GM21529 (cell line): ENCODE data around the gene CDS2.

Experiments used
- ATAC-seq: cut with Tn5 transposase; IDR thresholded peaks from one replicate; pipeline ENCODE4 v1.9.1; 2021; ENCODE audit not compliant: unreplicated experiment

CDS2 gene

DNA sequence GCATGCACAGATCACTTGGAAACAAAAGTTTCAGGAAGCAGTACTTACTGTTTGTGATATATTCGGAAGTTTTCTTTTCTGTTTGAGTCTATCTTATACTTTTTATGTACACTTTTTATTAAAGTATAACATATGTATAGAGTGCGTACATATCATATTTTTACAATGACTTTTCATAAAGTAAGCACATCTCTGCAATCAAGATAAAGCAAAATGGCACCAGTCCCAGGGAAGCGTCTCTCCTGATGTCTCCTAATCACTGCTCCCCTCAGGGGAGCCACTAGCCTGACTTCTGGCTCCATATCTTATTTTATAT lies 26.3 kb downstream of the CDS2 start:
- ATAC-seq = no peak

DNA sequence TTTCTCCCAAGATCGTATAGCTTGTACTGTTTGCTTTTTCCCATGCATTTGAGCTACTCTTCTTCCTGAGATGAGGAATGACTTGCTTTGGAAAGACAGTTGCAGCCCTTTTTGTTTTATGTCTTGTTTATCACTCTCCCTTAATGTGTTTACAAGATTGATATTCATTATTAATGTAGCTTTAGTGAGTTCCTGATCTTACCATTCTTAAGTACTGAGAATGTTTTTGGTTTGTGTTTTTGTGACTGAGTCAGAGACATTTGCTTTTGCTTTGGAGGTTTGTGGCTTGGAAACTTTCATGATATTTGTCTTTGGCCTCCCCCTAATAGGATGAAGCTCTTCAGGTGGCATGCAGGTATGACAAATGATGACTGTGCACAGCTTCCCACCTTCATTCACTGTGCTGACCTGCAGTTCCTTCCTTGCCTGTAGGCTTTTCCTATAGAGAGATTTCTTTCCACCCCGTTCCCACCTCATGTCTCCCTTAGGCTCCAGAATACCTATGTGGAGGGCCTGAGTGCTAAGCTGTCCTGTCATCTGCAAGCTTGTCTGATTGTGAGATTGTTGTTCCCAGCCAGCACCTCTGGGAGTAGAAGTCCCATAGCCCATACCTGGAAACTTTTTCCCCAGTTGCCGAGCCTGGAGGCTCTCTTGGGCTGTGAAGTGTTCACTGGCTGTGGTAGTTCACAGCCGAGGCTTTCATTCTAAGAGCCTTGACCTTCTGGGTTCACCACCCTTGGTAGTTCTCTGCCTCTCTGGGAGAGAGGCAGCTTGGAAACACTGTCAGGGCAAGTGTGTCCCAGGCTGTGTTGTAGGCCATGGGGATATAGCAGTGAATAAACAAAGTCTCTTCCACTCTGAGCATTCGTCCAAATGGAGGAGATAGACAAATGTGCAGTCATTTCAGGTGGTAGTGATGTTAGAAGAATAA lies 27.1 kb downstream of the CDS2 start:
- ATAC-seq = no peak

DNA sequence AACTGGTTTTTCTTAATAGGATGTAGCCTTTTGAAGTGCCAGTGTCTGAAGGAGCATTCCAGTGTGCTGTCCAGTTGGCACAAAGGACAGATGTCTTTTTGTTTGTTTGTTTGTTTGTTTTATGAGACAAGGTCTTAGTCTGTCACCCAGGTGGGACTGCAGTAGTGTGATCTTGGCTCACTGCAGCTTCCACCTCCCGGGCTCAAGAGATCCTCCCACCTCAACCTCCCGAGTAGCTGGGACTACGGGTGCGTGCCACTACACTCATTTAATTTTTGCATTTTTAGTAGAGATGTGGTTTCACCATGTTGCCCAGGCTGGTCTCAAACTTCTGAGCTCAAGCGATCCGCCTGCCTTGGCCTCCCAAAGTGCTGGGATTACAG lies 27.7 kb downstream of the CDS2 start:
- ATAC-seq = no peak

DNA sequence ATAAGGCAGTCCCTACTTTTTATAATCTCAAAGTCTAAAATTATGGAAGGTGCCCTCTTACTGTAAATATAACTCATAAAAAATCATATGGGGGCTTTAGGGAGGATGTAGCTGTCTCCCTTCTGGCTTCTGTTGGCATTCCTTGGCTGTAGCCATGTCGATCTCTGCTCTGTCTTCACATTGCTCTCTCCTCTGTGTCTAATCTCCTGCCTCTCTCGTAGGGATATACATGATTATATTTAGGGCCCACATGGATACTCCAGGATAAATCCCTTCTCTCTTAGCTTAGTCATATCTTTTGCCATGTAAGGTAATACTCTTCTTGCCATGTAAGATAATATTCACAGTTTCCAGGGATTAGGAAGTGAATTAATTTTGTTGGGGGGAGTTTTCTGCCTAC lies 28.6 kb downstream of the CDS2 start:
- ATAC-seq = no peak

DNA sequence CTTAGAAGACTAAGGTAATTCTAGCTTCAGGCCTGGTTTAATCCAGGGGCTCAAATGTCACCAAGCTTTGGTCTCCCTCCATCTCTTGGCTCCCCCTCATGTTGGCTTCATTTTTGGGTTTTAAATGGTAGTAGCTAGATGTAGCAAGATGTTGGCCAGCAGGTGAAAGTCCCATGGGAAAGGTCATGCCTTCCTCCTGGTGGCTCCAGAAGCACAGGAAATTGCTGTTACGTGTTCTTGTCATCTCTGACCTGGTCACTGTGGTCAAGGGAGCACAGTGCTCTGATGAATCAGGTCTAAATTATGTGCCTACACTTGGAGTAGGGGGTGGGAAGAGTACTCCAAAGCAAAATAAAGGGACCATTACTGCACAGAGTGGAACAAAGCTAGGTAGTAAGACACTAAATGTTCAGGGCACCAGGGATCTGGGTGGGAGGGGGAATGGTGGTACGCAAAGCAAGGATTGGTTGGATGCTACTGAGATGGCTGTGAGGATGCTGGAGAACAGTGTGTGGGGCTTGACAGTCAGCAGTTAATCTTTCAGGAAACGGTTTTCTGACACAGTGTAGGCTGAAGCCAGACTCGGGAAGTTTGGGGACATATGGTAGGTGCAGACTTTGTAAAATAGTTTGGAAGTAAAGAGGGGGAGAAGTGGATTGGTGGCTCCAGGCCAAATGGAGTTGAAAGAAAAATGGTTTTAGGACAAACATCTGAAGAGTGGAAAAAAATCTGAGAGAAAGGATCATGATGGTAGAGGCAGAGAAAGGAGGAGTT lies 30.1 kb downstream of the CDS2 start:
- no peak for ATAC-seq

DNA sequence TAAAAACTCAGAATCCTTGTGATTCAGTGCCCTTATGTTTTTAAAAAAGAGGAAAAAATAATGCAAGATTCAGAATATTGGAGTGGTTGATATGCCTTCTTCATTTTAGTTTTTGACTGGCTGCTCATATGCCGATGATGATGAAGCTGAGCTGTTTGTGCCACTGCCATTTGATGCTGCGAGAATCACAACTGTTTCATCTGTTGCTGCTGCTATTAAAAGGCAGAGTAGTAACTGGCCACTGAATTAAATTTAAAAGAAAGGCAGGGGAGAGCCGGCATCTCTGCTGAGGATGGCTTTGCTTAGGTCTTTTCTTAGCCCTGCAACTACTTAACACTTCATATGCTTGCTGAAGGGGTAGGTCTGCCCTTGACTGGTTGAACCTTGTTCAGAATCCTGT lies 33.1 kb downstream of the CDS2 start:
- ATAC-seq = no peak

DNA sequence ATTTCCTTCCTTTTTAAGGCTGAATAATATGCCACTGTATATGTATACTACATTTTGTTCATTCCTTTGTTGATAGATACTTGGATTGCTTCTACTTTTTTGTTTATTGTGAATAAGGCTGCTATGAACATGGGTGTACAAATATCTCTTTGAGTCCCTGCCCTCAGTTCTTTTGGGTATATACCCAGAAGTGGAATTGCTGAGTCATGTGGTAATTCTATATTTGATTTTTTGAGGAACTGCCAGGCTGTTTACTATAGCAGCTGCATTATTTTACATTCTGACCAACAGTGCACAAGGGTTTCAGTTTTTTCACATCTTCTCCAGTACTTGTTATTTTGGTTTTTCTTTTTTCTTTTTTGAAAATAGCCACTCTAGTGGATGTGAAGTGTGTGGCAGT lies 34.1 kb downstream of the CDS2 start:
- no peak for ATAC-seq

DNA sequence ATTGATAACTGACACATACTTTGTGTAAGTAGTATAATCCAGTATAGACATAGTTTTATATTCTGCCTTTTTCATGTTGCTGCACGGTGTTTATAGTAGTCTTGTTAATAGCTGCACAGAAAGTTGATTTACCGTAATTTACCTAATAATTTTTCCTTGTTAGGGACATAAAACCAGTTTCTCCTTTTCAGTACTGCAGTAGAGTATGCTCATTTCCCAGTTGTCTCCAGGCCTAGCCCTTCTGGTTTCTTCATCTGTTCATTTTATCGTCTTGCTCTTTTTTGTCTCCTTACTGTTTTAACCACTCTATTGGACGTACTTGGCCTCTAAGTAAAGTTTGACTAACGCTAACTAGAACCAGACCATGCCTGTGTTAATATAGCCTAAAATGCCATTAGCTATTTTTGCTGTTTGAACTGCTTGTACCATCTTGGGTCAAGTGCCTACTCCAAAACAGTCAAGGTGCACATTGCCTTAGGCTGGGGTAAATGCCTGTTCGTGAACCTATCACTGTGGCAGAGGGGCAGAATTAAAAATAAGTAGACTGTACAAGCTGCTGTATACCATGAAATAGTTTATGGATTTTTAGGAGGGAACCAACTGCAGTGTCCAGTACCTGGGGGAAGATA lies 34.8 kb downstream of the CDS2 start:
- ATAC-seq = no peak

DNA sequence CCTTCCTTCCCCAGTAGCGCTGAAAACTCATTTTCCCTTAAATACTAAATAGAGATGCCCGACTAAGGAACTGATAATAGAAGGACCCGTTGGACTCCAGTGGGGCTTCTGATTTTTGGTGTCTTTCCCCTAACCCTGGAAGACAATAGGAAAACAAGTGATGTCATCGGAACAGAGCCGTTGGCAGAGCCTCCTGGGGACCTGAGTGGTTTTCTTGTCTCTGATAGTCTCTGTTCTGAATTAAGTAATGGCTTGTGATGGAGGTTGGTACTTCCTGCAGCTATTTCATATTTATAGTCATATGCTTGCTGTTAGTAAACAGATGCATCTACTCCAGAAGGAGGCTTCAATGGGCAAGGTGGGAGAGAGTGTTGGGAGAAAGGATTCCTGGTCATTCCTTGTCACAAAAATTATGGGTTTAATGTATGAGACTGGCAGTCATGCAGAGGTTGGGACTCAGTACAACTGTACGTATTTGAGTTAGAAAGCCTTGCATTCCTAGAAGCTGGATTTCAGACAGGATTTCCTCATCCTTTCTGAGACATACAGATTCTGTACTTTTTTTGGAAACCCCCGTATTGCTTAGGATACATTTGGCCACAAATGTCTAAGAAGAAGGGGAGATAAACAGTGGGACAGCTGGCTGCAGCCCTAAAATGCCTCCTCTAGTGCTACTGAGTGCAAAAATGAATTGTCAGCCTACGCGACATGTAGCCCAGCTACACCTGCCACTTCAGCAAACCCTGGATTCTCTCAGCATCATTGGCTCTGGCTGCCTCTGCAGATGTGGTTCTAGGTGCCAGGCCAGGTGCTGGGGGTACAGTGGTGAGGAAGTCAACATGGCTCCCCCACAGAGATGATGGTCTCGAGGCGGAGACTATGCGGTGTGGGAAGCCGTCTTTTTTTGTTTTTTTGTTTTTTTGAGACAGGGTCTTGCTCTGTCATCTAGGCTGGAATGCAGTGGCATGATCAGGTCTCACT lies 38.1 kb downstream of the CDS2 start:
- ATAC-seq = no peak

DNA sequence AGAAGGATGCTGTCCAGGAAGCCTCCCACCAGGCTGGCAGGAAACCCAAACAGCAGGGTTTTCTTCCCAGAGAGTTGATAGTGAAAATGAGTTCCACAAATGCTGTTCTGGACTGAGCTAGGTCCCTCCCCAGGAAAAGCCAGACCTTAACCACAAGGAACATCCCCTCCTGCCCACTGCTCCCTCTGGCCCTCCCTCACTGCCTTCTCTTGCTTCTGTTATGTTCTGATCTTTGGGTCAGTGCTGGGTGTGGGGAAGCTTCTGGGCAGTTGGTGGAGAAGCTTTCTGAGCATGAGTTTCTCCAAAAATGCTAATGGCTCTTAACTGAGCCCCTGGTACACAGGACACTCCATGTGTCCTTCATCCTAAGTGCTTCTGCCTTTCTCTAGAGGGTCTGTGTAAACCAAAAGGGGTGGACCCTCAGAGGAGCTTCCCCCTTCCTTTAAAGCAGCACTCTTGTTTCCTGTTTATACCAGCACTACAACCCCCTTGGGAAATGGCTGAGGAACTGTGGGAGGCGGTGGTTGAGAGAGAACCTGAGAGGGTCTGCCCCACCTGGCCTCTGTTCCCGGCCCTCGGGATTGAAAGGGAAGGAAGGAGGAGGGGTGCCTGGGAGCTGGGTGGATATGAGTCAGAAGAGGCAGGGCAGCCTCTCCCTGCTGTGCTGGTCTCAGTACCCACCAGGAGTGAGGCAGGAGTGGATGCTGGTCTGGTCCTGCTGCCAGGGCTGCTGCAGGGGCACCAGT lies 42.0 kb downstream of the CDS2 start:
- ATAC-seq = no peak

DNA sequence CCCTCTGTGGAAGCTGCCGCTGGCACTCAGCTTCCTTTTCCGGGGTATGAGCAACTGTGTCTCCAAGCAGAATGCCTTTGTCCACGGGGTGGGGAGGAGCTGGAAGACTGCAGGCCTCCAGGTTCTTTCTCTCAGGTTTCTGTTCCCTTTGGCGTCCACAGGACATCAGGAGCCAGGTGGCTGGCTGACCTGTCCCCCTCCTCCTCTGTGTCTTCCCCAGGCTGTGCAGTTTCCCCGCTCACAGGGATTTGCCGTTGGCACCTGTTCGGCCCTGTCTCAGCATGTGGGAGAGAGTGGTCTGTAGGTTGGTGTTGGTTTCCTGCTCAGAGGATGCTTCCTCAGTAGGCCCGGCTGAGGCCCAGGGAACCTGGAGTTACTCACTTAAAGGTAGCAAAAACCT lies 43.5 kb downstream of the CDS2 start:
- ATAC-seq = no peak

DNA sequence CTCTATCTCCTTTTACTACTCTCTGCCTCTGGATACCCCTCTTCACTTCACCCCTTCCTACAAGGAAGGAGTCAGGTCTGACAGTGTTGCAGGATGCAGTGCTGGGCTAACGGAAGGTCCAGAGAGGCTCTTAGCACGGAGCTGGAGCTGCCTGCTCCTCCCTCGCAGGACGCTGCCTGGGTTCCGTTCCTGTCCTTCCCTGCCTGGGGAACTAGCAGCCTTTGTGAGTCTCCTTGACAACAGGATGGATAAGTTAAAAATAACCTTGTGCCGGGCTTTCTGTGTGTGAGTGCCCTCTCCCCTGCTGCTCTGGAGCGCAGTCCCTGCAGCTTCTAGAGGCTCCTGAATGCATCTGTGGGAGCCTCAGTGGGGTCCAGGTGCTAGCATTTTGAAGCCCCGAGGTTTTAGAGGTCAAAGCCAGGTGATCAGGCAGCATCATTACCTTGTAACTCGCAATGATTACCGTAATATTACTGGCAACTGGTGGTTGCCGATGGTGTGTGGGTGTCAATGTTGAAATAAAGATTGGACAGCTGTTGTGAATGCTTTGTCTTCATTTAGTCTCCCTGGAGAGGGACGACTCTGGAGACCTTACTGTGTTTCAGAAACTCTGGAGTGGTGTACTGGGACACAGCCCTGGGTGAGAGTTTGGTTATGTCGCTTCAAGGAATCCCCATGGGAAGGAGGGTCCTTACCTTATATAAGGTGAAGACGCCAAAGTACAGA lies 44.4 kb downstream of the CDS2 start:
- ATAC-seq = no peak

DNA sequence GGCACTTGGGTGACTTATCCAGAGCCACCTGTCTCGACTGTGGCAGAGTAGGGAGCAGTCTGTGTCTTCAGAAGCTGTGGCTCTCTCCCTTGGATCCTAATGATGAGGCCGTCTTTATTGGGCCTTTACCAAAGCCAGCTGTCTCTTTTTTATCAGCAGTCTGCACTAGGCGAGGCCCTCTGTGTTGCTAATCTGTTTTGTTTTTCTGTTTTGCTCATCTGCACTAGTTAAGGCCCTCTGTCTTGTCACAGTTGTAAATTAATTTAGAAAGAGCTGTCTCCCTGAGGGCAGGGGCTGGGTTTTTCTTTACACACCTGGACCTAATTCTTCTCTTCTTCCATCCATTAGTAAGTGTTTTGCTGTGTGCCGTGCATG lies 45.0 kb downstream of the CDS2 start:
- ATAC-seq = peak; percentile 45

DNA sequence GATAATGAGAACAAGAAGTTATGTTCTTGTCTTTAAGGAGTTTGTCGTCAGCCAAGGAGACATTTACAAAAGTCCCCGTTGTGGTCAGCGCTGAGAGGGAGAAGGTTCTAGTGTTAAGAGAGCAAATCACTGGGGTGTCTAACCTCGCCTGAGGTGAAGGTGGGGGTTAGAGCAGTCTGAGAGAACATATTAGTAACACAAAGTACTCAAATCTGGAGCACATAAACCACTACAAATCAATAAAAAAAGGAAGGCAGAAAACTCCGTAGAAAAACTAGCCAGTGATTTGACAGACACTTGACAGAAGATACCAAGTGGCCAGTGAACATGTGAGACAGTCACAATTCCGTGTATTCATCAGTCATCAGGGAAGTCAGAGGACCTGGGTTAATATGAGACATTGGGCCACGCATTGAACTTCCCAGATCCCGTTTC lies 45.4 kb downstream of the CDS2 start:
- ATAC-seq = peak; percentile 60

DNA sequence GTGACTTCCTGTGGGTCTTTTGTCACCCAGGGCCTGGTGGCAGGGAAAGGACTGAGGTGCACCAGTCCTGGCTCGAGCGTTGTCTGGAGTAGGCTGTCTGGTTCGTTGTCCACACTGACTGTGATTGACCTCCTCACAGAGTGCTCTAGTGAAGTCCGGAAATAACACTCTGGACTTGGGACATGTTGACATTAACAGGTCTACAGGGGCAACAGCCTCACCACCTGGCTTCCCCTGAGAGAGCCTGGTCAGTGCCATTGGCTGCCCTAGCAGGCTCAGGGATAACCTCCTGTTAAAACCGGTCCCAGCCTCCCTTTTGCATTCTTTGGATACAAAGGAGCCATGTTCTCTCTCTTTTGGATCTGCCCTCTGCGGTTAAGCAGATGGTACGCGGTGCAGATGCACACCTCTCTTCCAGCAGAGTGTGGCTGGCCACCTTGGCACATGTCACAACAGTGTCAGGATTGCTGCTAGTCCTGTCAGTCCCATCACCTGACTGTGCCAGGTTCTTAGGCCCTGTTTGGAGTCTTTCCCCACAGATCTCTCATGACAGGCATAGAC lies 46.2 kb downstream of the CDS2 start:
- ATAC-seq = no peak

DNA sequence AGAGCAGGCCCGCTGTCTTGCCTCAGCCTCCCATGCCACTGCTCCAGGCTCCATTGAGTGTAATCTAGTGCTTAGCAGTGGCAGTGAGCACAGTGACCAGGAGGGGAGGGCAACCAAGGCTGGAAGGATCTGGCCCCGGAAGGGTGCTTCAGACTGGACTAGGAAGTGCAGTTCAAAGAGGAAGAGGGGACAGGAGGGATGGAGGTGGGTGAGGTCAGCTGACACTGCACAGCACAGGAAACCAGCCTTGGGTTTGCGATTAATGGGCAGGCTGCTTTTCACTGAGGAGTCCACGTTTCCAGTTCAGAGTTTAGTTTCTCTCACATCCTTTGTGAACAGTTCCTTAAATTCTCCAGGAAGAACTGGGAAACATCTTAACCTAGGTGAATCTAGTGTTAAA lies 46.9 kb downstream of the CDS2 start:
- ATAC-seq = no peak

DNA sequence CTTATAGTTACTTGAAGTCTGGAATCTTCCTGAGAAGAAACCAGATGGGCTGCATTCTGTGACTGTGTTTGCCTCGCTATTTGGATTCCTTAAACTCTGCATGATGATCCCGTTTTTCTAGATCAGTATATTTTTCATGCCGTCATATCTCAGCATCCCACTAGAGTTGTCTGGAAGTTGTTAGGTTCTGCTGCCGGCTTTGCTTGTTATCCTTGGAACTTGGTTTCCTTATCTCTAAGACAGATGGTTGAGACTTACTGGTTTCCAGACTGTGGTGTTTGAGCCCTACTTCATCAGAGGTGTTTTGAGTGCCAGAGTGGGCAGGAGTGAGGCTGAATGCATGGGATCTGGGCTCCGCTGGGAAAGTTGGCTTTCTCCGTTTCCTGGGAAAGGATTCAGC lies 50.3 kb downstream of the CDS2 start:
- ATAC-seq = no peak

DNA sequence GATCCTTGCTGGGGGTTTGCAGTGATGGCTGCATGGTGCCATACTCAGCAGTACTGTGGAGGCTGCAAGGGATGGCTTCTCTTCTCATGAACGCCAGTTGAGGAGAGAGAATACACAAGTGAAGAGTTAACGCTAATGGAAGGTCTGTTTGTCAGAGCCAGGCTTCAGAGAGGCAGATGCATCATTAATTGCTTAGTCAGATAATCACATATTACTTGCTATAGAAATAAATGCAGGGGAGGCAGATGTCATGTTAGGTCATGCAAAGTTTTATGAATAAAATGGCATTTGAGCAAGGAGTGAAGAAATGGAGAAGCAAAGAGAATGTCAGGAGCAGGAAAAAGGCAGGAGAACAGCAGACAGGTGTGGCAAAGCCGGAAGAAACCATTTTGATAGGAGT lies 51.2 kb downstream of the CDS2 start:
- ATAC-seq = no peak

DNA sequence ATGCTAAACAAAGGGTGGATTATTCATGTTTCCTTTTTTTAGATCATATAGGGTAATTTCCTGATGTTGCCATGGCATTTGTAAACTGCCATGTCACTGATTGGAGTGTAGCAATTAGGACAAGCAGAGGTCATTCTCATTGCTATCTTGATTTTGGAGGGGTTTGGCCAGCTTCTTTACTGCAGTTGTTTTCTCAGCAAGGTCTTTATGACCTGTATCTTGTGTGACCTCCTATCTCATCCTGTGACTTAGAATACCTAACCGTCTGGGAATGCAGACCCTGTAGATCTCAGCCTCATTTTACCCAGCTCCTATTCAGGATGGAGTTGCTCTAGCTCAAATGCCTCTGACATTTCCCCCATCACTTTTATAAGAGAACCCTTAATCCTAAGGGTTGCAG lies 53.6 kb downstream of the CDS2 start:
- no peak for ATAC-seq
